GM12874 (cell line): ENCODE data around the gene ASPSCR1.

Source experiments
- TF ChIP-seq, protein P1 (sequence below): IDR thresholded peaks from 2 replicates; pipeline ENCODE4 v1.5.1; 2011; ENCODE audit warnings: low read depth, mild to moderate bottlenecking, control low read depth, low read length, moderate library complexity; ENCODE audit not compliant: insufficient read depth

Gene ASPSCR1

DNA sequence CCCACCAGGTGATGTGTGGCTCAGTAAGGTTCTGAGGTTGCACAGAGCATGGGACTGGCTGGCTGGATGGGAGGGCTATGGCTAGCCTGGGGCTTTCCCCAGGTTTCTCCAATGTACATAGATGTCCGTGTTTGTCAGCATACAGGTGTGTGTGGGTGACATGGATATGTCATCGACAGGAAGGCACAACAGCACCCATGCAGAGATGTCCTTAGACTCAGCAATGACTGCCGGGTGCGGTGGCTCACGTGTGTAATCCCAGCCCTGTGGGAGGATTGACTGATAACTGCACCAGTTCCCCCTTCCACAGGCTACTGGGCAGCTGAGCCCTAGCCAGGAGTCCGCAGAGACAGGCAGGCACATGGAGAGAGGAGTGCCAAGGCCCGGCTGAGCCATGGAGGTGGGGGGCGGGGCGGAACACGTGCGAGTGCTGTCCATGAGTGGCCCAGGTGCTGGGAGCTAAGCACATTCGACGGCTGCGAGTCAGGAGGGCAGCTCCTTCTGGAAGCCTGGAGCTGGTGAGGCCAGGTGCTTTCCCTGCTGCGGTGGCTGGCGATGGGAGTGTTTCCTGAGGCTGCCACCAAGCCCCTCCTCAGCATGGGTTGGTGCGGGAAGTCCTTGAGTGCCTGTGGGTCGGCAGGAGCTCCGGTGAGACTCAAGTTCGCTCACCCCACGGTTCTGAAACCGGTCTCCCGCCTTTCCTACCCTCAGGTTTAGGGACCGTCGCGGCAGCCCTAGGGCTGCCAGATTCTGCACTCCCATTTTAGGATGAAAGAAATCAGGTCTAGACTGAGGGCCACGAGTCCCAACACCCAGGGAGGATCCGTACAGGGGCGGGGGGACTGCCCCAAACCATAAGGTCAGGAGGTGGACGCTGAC is 858 bp upstream of the ASPSCR1 start:
- TF ChIP-seq, protein P1, sequence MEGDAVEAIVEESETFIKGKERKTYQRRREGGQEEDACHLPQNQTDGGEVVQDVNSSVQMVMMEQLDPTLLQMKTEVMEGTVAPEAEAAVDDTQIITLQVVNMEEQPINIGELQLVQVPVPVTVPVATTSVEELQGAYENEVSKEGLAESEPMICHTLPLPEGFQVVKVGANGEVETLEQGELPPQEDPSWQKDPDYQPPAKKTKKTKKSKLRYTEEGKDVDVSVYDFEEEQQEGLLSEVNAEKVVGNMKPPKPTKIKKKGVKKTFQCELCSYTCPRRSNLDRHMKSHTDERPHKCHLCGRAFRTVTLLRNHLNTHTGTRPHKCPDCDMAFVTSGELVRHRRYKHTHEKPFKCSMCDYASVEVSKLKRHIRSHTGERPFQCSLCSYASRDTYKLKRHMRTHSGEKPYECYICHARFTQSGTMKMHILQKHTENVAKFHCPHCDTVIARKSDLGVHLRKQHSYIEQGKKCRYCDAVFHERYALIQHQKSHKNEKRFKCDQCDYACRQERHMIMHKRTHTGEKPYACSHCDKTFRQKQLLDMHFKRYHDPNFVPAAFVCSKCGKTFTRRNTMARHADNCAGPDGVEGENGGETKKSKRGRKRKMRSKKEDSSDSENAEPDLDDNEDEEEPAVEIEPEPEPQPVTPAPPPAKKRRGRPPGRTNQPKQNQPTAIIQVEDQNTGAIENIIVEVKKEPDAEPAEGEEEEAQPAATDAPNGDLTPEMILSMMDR: no peak

DNA sequence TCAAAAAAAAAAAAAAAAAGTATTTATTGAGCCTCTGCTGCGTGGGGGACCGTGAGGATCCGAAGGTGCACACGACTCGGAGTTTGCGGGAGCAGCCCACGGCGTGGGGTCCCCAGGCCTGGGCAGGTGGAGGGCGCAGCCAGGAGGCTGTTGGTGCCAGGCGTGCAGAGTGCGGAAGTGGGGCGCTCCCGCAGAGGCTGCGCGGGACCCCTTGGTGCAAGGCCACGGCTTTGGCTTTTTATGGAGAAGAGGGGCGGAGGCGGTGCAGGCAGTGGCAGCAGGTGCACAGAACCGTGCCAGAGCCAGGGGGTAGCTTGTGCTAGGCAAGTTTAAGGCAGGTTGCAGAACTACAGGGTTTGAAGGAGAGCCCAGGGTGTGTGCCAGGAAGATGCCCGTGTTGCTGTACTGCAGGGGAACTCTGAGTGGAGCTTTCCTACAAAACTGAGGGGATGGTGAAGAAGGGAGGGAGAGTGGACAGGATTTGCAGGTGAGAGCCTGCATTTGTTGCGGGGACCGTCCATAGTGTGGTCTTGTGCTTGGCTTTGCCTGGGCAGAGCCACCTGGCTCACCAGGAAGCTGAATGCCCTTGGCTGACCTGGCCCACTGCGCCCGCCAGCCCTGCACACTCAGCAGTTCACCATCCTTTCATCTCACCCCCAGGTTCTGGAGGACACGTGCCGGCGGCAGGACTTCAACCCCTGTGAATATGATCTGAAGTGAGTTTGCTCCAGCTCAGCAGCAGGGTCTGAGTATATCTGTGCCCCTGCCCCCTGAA is 1.3 kb downstream of the ASPSCR1 start:
- TF ChIP-seq, protein P1: no peak

DNA sequence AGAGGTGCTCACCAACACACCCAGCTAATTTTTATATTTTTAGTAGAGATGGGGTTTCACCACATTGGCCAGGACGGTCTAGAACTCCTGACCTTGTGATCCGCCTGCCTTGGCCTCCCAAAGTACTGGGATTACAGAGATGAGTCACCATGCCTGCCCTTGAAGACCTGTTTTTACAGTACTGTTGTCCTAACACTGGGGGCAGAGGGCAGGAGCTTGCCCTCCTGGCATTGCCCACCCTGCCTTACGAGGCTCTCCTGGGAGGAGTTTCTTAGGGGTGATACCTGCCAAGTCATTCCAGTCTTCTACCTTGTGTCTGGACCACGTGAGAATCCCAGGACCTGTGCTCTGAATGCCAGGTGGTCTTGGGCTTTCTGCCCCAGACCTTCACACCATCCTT is 2.7 kb downstream of the ASPSCR1 start:
- TF ChIP-seq, protein P1: no peak

DNA sequence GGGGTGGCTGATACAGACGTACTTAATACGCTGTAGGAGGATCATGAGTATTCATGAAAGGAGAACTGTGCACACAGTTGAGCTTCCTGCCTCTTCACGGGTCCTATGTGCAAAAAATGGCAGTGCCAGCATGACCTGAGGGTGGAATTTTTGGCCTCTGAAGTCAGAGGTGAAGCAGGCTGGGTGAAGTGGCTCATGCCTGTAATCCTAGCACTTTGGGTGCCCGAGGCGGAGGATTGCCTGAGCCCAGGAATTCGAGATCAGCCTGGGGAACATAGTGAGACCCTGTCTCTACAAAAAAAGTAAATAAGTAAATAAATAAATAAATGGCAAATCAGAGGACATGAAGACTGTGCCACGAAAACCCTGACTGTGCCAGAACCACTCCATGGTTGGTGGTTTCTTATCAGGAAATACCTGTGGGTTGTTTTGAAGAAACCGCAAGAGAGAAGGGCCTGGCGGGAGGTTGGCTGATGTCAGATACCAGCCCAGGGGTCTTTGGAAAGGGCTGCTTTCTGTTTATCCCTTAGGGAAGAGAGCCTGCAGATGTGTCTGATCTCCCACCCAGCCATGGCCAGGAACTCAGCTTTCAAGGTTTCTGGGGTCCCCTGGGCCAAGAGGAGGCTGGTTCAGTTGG is 3.4 kb downstream of the ASPSCR1 start:
- TF ChIP-seq, protein P1: no peak

DNA sequence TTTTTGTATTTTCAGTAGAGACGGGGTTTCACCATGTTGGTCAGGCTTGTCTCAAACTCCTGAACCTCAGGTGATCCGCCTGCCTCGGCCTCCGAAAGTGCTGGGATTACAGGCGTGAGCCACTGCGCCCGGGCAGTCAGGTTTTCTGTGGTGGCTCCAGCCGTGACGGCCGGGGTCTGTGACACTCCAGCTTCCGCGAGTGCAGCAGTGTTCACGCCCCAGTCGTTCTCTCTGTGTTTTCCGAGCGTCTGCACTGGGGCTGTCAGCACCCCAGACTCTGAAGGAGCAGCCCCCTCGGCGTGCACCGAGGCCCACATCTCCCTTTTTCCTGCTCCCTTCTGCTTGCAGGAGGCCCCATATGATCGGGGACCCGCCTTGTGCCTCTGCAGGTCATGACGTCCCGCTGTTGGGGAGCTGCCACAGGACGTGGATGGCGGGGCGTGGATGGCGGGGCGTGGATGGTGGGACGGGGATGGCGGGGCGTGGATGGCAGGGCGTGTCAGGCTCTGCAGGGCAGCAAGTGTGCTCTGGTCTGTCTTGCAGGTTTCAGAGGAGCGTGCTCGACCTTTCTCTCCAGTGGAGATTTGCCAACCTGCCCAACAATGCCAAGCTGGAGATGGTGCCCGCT is 5.7 kb downstream of the ASPSCR1 start:
- TF ChIP-seq, protein P1: no peak

DNA sequence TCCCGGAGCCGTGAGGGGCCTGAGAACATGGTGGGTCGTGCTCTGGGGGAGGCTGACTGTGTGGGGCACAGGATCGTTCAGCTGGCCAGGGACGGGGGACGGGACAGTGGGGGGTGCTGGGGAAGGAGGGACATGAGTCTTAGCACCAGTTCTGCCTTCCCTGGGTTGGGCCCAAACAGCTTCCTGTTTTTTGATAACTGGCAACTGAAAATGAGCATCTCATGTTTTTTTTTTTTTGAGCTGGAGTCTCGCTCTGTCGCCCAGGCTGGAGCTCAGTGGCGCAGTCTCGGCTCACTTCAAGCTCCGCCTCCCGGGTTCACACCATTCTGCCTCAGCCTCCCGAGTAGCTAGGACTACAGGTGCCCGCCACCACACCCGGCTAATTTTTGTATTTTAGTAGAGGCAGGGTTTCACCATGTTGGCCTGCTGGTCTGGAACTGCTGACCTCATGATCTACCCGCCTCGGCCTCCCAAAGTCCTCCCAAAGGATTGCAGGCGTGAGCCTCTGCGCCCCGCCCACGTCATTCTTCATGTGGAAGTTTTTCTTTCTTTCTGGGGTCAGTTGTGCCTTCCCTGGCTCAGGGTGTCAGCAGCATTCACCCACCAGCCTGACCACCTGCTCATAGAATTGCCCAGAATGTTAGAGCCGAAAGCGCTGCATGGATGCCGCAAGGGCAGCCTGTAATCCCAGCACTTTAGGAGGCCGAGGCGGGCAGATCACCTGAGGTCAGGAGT is 6.4 kb downstream of the ASPSCR1 start:
- TF ChIP-seq, protein P1: no peak
